T-helper 1 cell (primary cell): ENCODE data around the gene PLEKHA5.
"Not testable (repeated sequence)": the region's sequence is repeated elsewhere in the genome, so short reads cannot be mapped to it uniquely, and the experiment has no call there.

ENCODE experiments used
- DNase-seq, 5 donors: peaks; one replicate each; pipeline ENCODE4 v3.0.0-alpha.2; 2012 to 2020

Gene PLEKHA5

GRCh38 chr12:19285793-19286448, 156.4 kb downstream of the PLEKHA5 start:
- DNase-seq, result no peak

GRCh38 chr12:19287302-19287701, 157.8 kb downstream of the PLEKHA5 start:
- DNase-seq, result no peak

GRCh38 chr12:19288161-19288560, 158.6 kb downstream of the PLEKHA5 start:
- no peak for DNase-seq

- DNase-seq, result peak in 1 of 5 donors; percentile 11
Observed at GRCh38 chr12:19288603-19289244, 159.2 kb downstream of the PLEKHA5 start.

- no peak for DNase-seq
Observed at GRCh38 chr12:19298836-19299605, 169.5 kb downstream of the PLEKHA5 start.

- no peak for DNase-seq
Observed at GRCh38 chr12:19299765-19300164, 170.2 kb downstream of the PLEKHA5 start.

GRCh38 chr12:19301223-19301622, 171.7 kb downstream of the PLEKHA5 start:
- DNase-seq, result no peak

GRCh38 chr12:19301688-19302087, 172.2 kb downstream of the PLEKHA5 start:
- no peak for DNase-seq

- DNase-seq, result no peak
Observed at GRCh38 chr12:19302100-19302640, 172.6 kb downstream of the PLEKHA5 start.

- DNase-seq, result no peak
Observed at GRCh38 chr12:19303496-19303895, 174.0 kb downstream of the PLEKHA5 start.

- no peak for DNase-seq
Observed at GRCh38 chr12:19304149-19304750, 174.7 kb downstream of the PLEKHA5 start.

GRCh38 chr12:19305621-19306020, 176.1 kb downstream of the PLEKHA5 start:
- not testable (repeated sequence) for DNase-seq

- DNase-seq, result no peak
Observed at GRCh38 chr12:19306366-19306765, 176.8 kb downstream of the PLEKHA5 start.

- DNase-seq, result no peak
Observed at GRCh38 chr12:19307451-19307850, 177.9 kb downstream of the PLEKHA5 start.

GRCh38 chr12:19311165-19311564, 181.6 kb downstream of the PLEKHA5 start:
- no peak for DNase-seq

- no peak for DNase-seq
Observed at GRCh38 chr12:19312637-19313036, 183.1 kb downstream of the PLEKHA5 start.

- no peak for DNase-seq
Observed at GRCh38 chr12:19316425-19316824, 186.9 kb downstream of the PLEKHA5 start.

GRCh38 chr12:19322376-19322775, 192.8 kb downstream of the PLEKHA5 start:
- DNase-seq, result no peak

- DNase-seq, result no peak
Observed at GRCh38 chr12:19323805-19324204, 194.3 kb downstream of the PLEKHA5 start.

- no peak for DNase-seq
Observed at GRCh38 chr12:19326102-19326501, 196.6 kb downstream of the PLEKHA5 start.

GRCh38 chr12:19332196-19332595, 202.7 kb downstream of the PLEKHA5 start:
- no peak for DNase-seq

- no peak for DNase-seq
Observed at GRCh38 chr12:19338405-19338804, 208.9 kb downstream of the PLEKHA5 start.

- DNase-seq, result not testable (repeated sequence)
Observed at GRCh38 chr12:19350850-19351249, 221.3 kb downstream of the PLEKHA5 start.
